Thyroid gland (tissue), 4 donors: Measurements from ENCODE around the gene KPNA1.

Source experiments
- CTCF ChIP-seq, 6 experiments: fragments of 200-600 bp in 3 of 6; fragments of 450-650 bp in 3 of 6; sonication (generic) in 3 of 6; IDR thresholded peaks; one replicate each; pipeline ENCODE4 v1.5.1; 2016 to 2019; ENCODE audit warnings: antibody characterized with exemption in 6 of 6, mild to moderate bottlenecking in 2 of 6, inconsistent platforms in 1 of 6, moderate library complexity in 1 of 6
- POLR2A ChIP-seq, 2 donors: fragments of 450-650 bp; IDR thresholded peaks; one replicate each; pipeline ENCODE4 v1.6.1; 2017; ENCODE audit warnings: antibody characterized with exemption in 2 of 2, mild to moderate bottlenecking in 2 of 2, moderate library complexity in 1 of 2

GRCh38 chr3:122514123-122515019 lies at the start of gene KPNA1:
- TF ChIP-seq POLR2A (IDR thresholded peaks at IDR 0.05) (peak; percentile 91 to 94), CTCF (IDR thresholded peaks at IDR 0.05) (no peak)
